SU-DHL-6 (cell line): Measurements from ENCODE around the gene ACOT11.

Experiments
- H2AFZ ChIP-seq: fragments of 200-600 bp; sonication (generic); 2 replicates; pipeline ENCODE4 v1.6.1; 2014; ENCODE audit warnings: low read depth, mild to moderate bottlenecking, moderate library complexity, mixed read lengths, antibody characterized with exemption, low read length; ENCODE audit not compliant: severe bottlenecking
- H3F3A ChIP-seq: fragments of 200-600 bp; shearing (Covaris generic); 2 replicates; pipeline ENCODE4 v1.6.0; 2016; ENCODE audit warnings: antibody characterized with exemption, mild to moderate bottlenecking; ENCODE audit not compliant: insufficient read depth
- H3K27ac ChIP-seq: fragments of 200-600 bp; sonication (generic); 2 replicates; pipeline ENCODE4 v1.5.1; 2016; ENCODE audit warnings: low read depth, mild to moderate bottlenecking, low read length, moderate library complexity, mixed read lengths
- H3K27me3 ChIP-seq: fragments of 200-600 bp; sonication (generic), shearing (Covaris generic); 2 replicates; pipeline ENCODE4 v1.6.0; 2014; ENCODE audit warnings: mild to moderate bottlenecking, low read length
- H3K36me3 ChIP-seq: fragments of 200-600 bp; sonication (generic); 2 replicates; pipeline ENCODE4 v1.6.1; 2014; ENCODE audit warnings: mild to moderate bottlenecking, low read length, mixed read lengths
- H3K4me2 ChIP-seq: fragments of 300-600, 200-600 bp; shearing (Covaris generic), sonication (generic); 2 replicates; pipeline ENCODE4 v1.6.0; 2014; ENCODE audit warnings: low read length, low read depth, mild to moderate bottlenecking; ENCODE audit not compliant: poor library complexity, severe bottlenecking
- H3K4me3 ChIP-seq: fragments of 200-600 bp; sonication (generic); 2 replicates; pipeline ENCODE4 v1.5.1; 2014; ENCODE audit warnings: antibody characterized with exemption, low read length, mild to moderate bottlenecking, mixed read lengths; ENCODE audit not compliant: insufficient read depth, poor library complexity, severe bottlenecking
- H3K79me2 ChIP-seq: fragments of 200-600 bp; sonication (generic); 2 replicates; pipeline ENCODE4 v1.6.1; 2014; ENCODE audit warnings: mild to moderate bottlenecking, low read length, moderate library complexity; ENCODE audit not compliant: insufficient read depth
- H3K9ac ChIP-seq: fragments of 200-600 bp; sonication (generic); 2 replicates; pipeline ENCODE4 v1.7.0; 2014; ENCODE audit warnings: mild to moderate bottlenecking, low read length
- H3K9me2 ChIP-seq: fragments of 200-600 bp; sonication (generic); replicated peaks from 2 replicates; pipeline ENCODE4 v1.6.1; 2014; ENCODE audit warnings: low read length; ENCODE audit not compliant: insufficient read depth
- H3K9me3 ChIP-seq: fragments of 200-600 bp; sonication (generic); 2 replicates; pipeline ENCODE4 v1.6.1; 2014; ENCODE audit warnings: low read length, mixed read lengths; ENCODE audit not compliant: insufficient read depth
- H4K20me1 ChIP-seq: fragments of 200-600 bp; sonication (generic); 2 replicates; pipeline ENCODE4 v1.6.1; 2014; ENCODE audit warnings: low read depth, mild to moderate bottlenecking, antibody characterized with exemption, low read length, moderate library complexity, mixed read lengths
- EZH2phosphoT487 ChIP-seq: fragments of 200-600 bp; sonication (generic), shearing (Covaris generic); conservative IDR thresholded peaks from 2 replicates; pipeline ENCODE4 v1.6.1; 2018; ENCODE audit warnings: mild to moderate bottlenecking, antibody characterized with exemption, low read length, moderate library complexity, mixed read lengths
- TF ChIP-seq, protein P1 (sequence below): fragments of 200-600 bp; sonication (generic); IDR thresholded peaks from one replicate; pipeline ENCODE4 v1.5.1; 2017; ENCODE audit warnings: antibody characterized with exemption, mild to moderate bottlenecking, low read length, moderate library complexity; ENCODE audit not compliant: insufficient read depth, poor library complexity, severe bottlenecking

ACOT11 gene

DNA sequence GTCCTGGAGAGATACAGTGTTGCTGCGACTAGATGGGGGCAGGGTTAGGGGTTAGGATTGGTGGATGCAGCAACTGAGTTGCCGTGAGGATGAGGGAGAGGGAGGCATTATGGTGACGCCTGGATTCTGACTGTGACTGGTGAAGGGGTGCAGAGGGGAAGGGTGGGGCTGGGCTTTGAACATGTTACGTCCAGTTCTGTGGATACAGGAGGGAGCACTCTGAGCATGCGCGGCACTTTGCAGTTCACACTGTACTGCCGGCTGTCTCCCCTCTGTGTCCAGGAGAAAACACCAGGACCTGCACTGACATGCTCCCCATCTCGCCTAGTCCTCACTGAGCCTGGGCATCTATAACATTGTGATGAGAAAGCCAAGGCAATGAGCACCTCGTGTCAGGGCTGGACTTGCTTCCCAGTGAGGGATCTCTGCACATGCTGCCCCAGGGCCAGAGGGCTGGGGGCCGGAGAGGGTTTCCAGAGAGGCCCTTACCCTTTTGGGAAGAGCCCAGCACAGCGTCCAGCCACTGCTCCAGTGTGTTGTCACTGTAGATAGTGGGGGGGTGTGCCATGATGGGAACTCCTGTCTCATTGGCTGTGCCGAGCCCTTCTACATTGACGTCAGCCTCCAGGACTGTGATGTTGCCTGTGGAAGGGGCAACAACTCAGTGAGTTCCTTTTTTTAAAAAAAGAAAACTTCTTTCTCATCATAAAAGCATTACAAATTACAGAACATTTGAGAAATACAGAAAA lies 67.7 kb downstream of the ACOT11 start:
- Histone ChIP-seq H4K20me1 (no peaks in the 10 kb centered on the region), H3K4me2 (no peak overlapping the region), H2AFZ (no peak overlapping the region), H3K4me3 (no peak overlapping the region), H3F3A (no peaks in the 10 kb centered on the region), H3K9me3 (no peaks in the 10 kb centered on the region), H3K9me2 (no peaks in the 10 kb centered on the region), H3K9ac (no peak overlapping the region), H3K36me3 (no peaks in the 10 kb centered on the region), H3K27ac (no peak overlapping the region), H3K79me2 (no peaks in the 10 kb centered on the region), H3K27me3 (no peaks in the 10 kb centered on the region)
- no peak for TF ChIP-seq EZH2phosphoT487

DNA sequence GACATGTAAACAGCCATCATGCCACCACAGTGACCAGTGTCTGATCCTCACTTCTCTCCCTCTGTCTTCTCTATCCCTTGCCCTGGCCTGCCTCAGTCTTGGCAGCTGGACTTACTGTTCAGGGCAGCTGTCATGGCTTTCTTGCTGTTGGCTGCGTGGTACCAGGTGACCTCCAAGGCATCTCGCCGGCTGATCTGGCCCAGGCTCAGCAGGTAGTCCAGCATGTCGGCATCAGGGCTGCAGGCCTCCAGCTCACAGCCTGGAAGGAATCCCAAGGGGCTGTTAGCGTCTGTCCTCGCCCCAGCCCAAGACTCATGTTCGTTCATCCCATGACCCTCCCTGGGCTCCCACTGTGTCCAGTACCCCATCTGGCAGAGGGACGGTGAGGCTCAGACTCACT lies 71.7 kb downstream of the ACOT11 start:
- no peak overlapping the region for H3K4me2 ChIP-seq

DNA sequence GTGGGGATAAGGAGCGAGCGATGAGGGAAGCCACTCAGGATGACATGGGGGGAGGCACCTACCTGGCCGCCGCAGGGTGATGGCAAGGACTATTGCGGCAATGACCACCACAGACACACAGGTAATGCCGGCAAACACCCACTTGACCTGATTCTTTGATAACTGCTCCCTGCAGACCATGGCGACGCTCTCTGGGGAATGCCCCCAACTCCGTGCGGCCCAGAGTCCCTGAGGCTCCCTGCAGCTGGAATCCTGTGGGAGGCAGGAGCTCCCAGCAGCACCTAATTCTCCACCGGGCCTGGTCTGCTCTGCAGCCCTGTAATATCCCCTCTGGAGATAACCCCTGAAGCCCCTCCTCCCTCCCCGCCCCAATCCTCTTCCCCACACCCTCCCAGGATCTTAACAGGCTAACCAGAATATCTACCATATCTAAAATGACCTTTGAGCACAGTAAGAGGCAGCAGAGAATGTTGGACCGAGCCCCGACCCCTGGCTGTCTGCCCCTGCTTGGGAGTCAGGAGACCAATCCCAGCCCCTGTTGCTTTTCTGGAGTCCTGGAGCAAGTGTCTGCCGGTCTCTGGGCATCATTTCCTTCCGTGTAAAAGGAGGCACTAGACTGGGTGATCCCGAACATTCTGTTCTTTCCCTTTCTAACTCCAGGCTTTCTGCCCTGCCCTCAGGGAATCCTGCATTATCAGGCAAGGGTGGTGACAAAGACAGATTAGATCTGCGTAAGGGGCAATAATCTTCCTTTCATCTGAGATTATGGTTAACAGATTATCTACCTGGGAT lies 75.4 kb downstream of the ACOT11 start, which contains the start of gene FAM151A:
Gene FAM151A, minus strand, starts transcription at position 310 of the 792 bp plus-strand sequence. Its CDS starts 130 bp downstream, at position 180.
- Histone ChIP-seq H3K36me3 (no peaks in the 10 kb centered on the region), H3K9me3 (no peaks in the 10 kb centered on the region), H3K9ac (no peak within 1 kb of the TSS), H3K79me2 (no peaks in the 10 kb centered on the region), H3K27me3 (no peaks in the 10 kb centered on the region), H3K9me2 (no peaks in the 10 kb centered on the region), H4K20me1 (no peaks in the 10 kb centered on the region), H3K4me3 (no peak within 1 kb of the TSS), H3K27ac (no peak within 1 kb of the TSS), H3F3A (no peaks in the 10 kb centered on the region), H3K4me2 (no peak within 1 kb of the TSS), H2AFZ (no peak within 1 kb of the TSS)
- TF ChIP-seq, protein P1, sequence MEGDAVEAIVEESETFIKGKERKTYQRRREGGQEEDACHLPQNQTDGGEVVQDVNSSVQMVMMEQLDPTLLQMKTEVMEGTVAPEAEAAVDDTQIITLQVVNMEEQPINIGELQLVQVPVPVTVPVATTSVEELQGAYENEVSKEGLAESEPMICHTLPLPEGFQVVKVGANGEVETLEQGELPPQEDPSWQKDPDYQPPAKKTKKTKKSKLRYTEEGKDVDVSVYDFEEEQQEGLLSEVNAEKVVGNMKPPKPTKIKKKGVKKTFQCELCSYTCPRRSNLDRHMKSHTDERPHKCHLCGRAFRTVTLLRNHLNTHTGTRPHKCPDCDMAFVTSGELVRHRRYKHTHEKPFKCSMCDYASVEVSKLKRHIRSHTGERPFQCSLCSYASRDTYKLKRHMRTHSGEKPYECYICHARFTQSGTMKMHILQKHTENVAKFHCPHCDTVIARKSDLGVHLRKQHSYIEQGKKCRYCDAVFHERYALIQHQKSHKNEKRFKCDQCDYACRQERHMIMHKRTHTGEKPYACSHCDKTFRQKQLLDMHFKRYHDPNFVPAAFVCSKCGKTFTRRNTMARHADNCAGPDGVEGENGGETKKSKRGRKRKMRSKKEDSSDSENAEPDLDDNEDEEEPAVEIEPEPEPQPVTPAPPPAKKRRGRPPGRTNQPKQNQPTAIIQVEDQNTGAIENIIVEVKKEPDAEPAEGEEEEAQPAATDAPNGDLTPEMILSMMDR, result no peak
- TF ChIP-seq EZH2phosphoT487, result no peak

More for the DNA sequence above, 71.7 kb downstream of the ACOT11 start:
- Histone ChIP-seq H3K27ac (no peak overlapping the region), H3K27me3 (no peaks in the 10 kb centered on the region), H3K4me3 (no peak overlapping the region), H2AFZ (no peak overlapping the region), H3K9me2 (no peaks in the 10 kb centered on the region), H3K9me3 (no peaks in the 10 kb centered on the region), H3F3A (no peaks in the 10 kb centered on the region), H3K36me3 (no peaks in the 10 kb centered on the region), H3K9ac (no peak overlapping the region), H4K20me1 (no peaks in the 10 kb centered on the region), H3K79me2 (no peaks in the 10 kb centered on the region)
- TF ChIP-seq, protein P1, result no peak
- TF ChIP-seq EZH2phosphoT487, result no peak
